CD4-positive, alpha-beta T cell treated with Interleukin-12 subunit alpha and Interleukin-12 subunit beta, for 1 hour (primary cell): Measurements from ENCODE around the gene SLC35G2.
"Not testable (repeated sequence)": the region's sequence is repeated elsewhere in the genome, so short reads cannot be mapped to it uniquely, and the experiment has no call there.

Experiments used
- DNase-seq: peaks from one replicate; pipeline ENCODE4 v3.0.0-alpha.2; 2020

SLC35G2 gene

DNA sequence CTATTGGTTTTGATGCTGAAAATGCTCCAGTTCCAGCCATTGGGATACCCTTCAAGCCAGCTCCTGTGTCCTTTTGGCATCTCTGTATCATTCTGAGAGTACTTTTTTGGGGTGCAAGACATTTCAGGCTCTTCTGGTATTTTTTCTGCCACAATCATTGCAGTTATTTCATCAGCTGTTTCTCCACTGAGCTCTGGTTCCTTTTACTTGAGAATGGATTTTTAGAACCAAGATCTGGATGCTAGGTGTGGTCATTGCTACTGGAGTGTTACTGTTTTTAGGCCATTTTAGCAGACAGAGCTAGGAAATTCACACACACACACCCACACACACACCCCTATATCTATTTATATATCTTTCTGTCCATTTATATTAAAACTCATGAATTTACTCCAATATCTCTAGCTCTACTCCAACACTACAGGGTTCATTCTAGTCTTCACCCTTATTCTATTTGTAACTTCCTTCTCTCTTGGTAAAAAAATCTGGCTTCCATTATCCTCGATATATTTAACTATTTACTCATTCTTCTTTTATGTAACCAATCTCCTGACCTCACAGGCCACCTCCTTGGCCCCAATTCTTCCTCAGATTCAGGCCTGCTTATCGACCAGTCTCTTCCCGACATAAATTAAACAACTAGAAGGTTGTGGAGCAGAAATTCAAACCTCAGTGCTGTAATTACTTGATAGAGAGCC lies 17.0 kb downstream of the SLC35G2 start:
- DNase-seq = no peak

DNA sequence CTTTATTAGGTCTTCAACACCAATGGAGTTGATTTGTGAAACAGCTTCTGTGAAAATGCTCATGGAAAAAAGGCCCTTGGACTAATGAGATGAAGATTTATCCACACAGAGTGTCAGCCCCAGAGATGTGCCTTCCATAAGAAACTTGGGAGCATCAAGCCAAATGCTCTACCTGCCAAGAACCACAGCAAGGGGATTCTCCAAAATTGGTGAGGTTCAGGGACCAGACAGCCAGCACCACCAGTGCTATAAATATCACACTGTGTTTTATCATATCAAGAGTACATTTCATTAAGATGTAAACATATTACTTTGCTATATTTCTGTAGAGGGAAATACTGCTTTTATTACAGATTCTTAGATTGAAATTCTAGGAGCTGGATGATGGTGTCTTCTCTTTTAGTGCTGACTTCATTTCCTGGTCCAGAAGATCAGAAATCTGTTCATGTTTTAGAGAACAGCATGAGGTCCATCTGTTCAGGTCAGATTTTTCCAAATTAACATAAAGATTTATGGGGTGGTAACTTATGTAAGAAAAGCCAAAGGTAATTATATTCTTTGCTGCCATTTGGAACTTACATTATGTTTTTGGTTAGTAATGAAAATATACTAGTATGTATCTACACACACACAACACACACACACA lies 17.7 kb downstream of the SLC35G2 start:
- no peak for DNase-seq

DNA sequence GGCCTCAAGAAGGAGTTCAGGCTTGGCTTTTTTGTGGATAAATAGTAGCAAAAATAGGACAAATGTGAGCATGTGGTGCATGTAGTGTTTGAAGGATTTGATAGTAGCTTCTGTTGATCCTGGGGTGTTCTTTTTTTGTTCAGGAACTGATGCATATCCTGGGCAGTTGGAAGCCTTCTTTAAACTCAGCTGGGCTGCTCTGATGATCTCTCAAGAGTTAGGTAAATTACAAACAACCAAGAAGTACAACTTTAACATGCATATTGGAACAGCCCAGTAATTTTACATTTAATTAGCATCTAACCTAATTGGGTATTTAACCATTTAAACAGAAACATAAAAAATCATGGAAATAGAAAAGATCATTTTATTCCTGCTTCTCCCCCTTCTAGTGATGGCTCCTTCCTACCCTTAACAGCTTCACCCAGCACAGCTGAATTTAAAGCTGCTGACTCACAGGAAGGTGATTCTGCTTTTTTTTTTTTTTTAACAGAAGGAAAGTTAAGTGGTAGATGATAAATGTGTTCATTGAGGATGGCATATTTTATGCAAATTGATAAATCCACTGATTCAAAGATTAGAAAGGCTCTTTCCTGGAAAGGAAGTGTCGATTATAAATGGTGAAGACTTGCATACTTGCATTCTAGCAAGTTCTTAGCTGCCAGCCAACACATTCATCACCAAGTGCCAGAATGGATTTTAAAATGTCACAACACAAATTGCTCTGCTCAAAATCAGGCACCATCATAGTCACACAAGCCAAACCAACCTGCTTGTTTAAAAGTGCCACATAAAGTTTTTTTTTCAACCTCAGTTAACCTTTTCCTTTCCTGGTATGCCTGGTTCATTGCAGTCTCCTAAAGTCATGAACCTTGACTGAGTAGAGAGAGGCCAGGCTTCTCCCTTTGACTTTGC lies 20.0 kb downstream of the SLC35G2 start:
- no peak for DNase-seq

DNA sequence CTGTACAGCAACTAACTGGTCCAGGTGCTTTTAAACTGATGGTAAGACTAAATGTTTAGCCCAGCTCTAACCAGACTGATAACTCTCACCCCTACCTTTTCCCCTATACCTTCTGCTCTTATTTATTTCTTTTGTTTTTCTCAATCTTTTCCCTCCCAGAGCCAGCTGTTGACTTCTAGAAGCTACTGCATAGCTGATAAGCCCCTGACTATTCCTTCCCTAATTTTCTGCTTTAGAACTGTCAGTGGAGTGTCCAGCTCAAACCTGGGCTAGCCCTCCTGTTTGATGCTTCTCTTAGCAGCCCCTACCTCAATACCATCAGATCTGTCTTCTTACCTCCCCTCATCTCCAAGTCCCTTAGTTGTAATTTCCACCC lies 20.6 kb downstream of the SLC35G2 start:
- no peak for DNase-seq

DNA sequence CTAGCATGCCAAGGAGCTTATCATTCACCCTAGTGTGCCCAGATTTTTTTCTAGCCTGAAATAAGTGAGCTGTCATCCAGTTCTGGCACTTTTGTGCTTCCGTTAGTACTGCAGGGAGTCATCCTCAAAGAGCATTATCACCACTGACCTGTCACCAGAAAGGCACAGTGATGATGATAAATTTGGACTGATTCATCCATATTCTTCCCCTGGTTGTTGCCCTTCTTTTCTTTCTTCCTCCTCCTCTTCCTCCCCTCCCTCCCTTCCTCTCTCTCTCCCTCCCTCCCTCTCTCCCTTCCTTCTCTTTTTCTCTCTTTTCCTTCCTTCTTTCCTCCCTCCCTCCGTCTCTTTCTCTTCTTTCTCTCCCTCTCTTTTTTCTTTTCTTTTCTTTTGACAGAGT lies 21.3 kb downstream of the SLC35G2 start:
- no peak for DNase-seq

DNA sequence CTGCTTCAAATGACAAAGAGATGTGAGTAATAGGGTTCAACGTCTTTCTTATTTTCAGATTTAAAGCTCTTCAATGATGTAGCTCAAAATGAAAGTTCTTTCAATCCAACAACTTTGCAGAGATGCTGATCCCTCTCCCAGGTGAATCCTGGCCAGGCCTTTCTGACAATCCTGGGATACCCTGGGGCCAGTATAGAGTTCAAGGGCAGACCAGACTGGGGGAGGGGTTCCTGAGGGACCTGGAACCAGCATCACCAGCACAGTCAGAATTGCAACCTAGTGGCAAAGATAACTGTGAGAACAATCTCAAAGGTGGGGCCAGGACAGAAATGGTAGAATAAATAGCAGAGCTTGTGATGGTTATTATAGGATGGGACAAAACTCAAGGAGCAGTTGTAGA lies 23.4 kb downstream of the SLC35G2 start:
- DNase-seq = no peak

DNA sequence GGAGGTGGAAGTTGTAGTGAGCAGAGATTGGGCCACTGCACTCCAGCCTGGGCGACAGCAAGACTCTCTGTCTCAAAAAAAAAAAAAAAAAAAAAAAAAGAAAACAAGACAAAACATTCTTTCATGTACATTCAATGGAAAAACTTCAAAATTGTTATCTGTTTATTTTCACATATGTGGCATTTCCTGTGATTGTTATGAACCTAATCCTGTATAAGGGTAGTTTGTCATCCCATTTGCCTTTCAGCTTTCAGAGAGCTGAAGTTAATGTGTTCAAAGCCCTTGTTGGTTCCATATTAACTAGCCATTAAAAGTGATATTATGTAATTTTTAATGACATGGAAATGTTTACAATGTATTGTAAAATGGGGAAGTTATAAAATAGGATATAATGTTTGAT lies 25.8 kb downstream of the SLC35G2 start:
- DNase-seq = no peak

DNA sequence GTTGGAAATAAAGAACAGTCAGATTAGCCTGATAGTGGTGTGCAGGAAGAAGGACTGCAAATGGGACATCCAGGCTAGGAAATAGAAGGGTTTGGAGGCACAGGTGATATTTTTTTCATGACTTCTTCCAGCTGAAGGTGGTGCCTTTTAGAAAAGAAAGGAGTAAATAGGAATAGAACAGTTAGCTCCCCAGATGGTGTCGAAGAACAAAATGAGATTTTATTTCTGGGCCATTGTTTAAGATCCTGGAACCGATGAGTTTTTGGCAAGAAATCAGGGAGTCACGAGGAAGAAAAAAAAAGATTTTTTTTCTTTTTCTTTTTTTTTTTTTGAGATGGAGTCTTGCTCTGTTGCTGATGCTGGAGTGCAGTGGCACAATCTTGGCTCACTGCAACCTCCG lies 33.3 kb downstream of the SLC35G2 start:
- DNase-seq = no peak

DNA sequence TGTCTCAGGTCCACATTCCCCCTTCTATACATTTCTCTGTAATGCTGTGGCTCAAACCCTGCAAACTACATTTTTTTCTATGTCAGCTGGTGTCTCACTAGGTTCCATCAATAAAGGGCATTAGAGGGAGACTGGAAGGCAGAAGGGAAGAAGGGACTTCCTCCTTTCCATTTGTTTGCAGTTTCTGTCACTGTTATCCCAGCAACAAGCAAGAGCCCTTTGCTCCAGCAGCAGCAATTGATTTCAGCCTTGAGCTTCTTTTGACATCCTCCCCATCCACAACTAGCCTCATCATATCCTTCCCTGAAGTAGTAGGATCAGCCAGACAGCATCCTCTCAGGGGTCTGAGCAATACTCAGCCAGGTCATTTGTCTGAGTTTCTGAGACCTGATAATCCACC lies 37.7 kb downstream of the SLC35G2 start:
- no peak for DNase-seq

DNA sequence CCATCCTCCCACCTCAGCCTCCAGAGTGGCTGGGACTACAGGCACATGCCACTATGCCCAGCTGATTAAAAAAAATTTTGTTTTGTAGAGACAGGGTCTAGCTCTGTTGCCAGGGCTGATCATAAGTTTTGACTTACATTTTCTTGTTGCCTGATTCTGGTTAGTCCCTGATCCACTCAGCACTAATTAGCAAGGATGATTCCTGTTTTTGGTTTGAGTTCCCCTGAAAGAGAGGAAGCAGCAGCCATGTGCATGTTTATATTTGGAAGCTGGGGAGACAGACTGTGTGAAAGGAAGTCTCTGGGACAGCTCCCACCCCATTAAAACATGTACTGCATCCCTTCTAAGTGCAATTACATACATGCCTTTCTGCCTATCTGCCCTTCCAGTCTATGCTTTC lies 39.5 kb downstream of the SLC35G2 start:
- DNase-seq = no peak

DNA sequence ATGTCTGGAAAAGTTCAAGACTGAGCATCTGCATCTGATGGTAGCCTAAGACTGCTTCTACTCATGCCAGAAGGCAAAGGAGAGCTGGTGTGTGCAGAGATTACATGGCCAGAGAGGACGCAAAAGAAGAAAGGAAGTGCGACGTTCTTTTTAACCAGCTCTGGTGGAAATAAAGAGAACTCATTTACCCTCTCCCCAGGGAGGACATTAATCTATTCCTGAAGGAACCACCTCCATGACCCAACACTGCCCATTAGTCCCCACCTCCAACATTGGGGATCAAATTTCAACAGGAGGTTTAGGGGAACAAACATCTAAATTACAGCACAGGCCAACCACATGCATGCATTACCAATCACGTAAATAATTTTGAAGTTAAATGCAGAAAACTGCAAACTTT lies 41.6 kb downstream of the SLC35G2 start:
- DNase-seq = no peak

DNA sequence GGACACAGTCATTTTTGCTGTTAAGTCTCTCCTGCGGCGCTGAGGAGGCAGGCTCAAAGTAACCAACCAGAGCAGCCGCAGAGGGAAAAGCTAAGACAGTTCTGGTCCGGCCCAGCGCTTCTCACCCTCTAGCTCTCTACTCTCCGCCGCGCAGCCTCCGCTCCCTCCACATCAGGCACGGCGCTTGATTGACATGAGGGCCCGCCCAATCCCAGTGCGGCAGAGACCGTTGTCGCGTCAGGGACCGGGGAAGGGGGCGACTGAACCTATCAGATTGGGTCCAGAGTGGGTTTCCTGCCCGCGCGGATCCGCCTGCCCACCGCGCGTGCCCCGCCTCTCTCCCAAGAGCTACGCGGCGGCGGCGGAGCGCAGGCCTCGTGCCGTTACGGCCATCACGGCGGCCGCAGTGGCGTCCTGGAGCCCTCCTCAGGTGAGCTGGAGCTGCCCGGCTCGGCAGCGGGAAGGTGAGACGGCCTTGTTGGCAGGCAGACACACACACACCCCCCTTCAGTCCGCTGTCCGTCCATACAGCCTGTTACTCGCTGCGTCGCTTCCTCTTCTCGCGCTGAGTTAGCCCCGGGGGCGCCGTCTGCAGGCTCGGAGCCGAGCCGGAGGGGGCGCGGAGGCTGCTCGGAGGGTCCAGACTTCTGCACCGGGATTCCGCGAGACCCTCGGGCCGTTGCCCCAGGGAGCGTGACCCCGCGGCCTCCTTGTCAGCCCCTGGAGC lies 43.1 kb downstream of the SLC35G2 start, which contains the start of gene NCK1:
TSS of gene NCK1 (plus strand) at position 319 of the 727 bp plus-strand sequence. CDS start 65,794 bp downstream, outside the sequence.
- peak; percentile 98 for DNase-seq

DNA sequence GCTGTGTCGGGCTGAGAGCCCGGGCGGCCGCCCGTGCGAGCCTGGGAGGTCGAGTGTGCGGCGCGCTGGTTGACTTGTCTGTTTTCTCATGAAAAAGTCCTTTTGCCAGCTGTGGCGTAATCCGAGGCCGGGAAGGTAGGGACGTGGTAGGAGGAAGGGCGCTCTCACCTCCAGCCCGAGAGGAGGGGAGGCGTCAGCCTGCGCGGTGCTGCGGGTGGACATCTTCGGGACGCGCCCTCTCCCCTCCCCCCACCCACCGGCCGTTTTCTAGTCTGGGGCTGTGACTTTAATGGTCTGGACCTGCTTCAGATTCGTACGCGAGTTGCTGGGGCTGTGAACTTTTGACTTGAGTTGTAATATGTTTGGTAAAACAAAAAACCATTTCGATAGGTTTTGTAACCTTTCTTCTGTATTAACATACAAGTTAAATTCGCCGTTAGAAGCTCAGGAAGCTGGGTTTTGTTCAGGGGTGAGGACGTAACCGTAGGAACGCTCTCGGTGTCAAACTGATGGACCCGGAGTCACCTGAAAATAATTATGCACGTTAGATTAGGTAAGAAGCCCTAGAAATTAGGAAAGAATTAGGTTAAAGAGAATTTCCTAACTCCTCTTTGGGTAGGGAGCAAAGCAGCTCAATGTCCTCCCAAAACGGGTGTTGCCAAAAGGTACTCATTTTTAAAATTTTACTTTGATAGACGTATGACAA lies 43.8 kb downstream of the SLC35G2 start:
- peak; percentile 48 for DNase-seq

DNA sequence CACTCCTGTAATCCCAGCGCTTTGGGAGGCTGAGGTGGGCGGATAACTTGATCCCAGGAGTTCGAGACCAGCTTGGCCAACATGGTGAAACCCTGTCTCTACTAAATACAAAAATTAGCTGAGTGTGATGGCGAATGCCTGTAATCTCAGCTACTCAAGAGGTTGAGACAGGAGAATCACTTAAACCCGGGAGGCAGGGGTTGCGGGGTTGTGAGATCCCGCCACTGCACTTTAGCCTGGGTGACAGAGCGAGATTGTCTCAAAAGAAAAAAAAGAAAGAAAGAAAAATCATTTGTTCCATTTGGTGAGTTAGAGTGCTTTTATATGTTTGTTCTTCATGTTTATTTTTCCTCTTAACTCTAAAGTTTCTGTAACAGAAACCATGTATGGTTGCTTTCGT lies 50.4 kb downstream of the SLC35G2 start:
- DNase-seq = no peak

DNA sequence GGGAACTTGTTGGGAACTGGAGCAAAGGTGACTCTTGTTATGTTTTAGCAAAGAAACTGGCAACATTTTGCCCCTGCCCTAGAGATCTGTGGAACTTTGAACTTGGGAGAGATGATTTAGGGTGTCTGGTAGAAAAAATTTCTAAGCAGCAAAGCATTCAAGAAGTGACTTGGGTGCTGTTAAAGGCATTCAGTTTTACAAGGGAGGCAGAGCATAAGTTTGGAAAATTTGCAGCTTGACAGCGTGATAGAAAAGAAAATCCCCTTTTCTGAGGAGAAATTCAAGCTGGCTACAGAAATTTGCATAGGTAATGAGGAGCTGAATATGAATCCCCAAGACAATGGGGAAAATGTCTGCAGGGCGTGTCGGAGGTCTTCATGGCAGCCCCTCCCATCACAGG lies 53.3 kb downstream of the SLC35G2 start:
- DNase-seq = not testable (repeated sequence)

DNA sequence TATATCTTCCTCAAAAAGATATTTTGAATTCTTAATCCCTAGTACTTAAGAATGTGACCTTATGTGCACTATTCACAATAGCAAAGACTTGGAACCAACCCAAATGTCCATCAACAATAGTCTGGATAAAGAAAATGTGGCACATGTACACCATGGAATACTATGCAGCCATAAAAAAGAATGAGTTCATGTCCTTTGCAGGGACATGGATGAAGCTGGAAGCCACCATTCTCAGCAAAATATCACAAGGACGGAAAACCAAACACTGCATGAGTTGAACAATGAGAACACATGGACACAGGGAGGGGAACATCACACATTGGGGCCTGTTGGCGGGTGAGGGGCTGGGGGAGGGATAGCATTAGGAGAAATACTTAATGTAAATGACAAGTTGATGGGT lies 60.6 kb downstream of the SLC35G2 start:
- not testable (repeated sequence) for DNase-seq

DNA sequence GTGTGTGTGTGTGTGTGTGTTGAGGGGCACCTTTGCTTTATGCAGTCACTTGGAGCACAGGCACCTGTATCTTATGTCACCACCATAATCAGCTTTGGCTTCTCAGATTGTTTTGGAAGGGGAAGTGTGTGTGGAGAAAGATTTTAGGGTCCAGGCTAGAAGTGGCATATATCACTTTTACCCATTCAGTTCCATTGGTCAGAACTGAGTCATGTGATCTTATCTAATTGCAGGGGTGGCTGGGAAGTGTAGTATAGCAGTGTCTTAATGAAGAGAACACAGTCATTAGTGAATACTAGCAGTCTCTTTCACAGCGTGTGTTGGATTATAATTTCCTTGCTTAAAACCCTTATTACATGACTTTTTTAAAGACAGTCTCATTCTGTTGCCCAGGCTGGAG lies 63.6 kb downstream of the SLC35G2 start:
- DNase-seq = peak; percentile 47

DNA sequence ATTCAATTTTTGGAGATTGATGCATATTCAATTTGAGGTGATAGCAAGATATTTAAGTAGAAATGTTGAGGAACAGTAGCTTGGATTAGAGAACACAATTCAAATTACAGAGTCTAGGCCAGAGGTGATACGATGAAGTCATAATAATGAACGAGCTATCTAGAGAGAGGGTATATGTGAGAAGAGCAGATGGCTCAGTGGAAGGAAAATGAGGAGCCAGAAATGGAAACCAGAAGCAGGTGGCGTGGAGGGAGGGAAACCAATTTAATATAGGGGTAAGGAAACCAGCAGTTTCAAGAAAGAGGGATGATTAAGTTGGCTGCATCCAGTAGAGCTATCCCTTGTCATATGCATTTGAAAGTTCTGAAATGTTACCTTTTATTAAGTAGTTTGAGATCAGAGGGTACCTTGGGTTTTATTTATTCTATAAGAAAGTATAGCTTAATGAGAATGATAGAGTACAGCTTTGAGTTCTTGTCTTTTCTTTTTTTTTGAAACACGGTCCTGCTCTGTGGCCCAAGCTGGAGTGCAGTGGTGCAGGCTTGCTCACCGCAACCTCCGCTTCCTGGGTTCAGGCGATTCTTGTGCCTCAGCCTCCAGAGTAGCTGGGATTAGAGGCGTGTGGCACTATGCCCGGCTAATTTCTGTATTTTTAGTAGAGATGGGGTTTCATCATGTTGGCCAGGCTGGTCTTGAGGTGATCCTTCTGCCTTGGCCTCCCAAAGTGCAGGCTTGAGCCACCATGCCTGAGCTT lies 65.2 kb downstream of the SLC35G2 start:
- DNase-seq = no peak

DNA sequence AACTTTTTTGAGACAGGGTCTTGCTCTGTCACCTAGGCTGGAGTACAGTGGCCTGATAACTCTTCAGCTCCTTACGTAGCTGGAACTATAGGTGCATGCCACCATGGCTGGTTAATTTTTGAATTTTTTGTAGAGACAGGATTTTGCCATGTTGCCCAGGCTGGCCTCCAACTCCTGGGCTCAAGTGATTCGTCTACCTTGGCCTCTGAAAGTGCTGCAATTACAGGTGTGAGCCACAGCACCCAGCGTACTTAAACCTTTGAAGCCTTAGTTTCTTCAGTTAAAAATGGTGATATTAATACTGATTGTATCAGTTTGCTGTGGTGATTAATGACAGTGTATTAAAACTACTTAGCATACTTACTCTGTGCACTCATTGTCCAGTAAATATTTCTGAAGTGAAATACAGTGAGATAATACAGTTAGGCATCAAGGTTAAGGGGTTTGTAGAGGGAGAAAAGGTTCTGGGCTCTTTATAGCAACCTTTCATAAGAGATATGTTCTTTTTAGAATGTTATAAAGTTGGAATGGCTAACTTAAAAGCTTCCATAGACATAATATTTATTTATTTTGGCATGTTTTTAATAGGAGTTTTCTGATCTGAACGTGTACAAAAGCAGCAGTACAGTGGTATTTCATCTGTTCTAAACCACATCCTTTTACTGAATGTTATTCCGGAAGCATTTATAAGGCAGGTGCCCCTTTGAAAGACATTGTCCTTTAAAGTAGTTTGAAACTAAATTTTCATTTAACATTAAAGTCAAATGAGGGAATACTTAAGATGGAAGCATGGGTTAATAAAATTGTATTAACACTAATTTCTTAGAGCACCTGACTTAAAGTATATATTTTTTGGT lies 66.7 kb downstream of the SLC35G2 start:
- peak; percentile 48 for DNase-seq

DNA sequence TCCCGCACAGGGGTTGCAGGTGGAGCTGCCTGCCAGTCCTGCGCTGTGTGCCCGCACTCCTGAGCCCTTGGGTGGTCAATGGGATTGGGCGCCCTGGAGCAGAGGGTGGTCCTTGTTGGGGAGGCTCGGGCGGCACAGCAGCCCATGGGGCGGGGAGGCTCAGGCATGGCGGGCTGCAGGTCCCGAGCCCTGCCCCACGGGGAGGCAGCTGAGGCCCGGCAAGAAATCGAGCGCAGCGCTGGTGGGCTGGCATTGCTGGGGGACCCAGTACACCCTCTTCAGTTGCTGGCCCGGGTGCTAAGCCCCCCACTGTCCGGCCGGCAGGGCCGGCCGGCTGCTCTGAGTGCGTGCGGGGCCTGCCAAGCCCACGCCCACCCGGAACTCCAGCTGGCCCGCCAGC lies 71.0 kb downstream of the SLC35G2 start:
- no peak for DNase-seq
